SK-N-SH (cell line): ENCODE measurements around the gene FRY. TPM values are rescaled to one million over a fixed set of nuclear protein-coding genes. Genes with fewer than 3 reads are reported as not detected.

Source experiments
- CTCF ChIA-PET: fragments of 300-600, 350-600 bp; formaldehyde crosslinking; extraction: SDS; loops from one replicate; lab custom pipeline; 2021; lab: Yijun Ruan, JAX
- POLR2A ChIA-PET: fragments of 350-600 bp; sonication (Branson Sonifier 250); formaldehyde crosslinking; extraction: SDS; loops from one replicate; lab custom pipeline; 2020; ENCODE audit warnings: antibody characterized with exemption, inconsistent platforms; lab: Yijun Ruan, JAX
- DNase-seq: peaks from one replicate; pipeline ENCODE4 v3.0.0; 2012
- H2AFZ ChIP-seq: fragments of 200-600 bp; sonication (generic); 2 replicates; pipeline ENCODE4 v1.8.1; 2016; ENCODE audit warnings: antibody characterized with exemption, mild to moderate bottlenecking, low read depth
- H3F3A ChIP-seq: fragments of 200-600 bp; sonication (generic); replicated peaks from 2 replicates; pipeline ENCODE3; 2016; ENCODE audit warnings: antibody characterized with exemption, mild to moderate bottlenecking; ENCODE audit not compliant: insufficient read depth
- H3K27ac ChIP-seq, 2 experiments: fragments of 200-500 bp in 1 of 2; fragments of 200-600 bp in 1 of 2; sonication (Bioruptor generic) in 1 of 2; sonication (generic), shearing (Covaris generic) in 1 of 2; 2 replicates each; pipeline versions ENCODE4 v1.5.1 to v1.6.1; 2014 to 2016; ENCODE audit warnings: low read depth in 2 of 2, inconsistent platforms in 1 of 2, low read length in 1 of 2, mild to moderate bottlenecking in 1 of 2, mixed read lengths in 1 of 2
- H3K27me3 ChIP-seq: fragments of 200-600 bp; sonication (generic), shearing (Covaris generic); 2 replicates; pipeline ENCODE4 v1.6.1; 2016; ENCODE audit warnings: mixed run types; ENCODE audit not compliant: insufficient read depth
- H3K36me3 ChIP-seq, 2 experiments: fragments of 200-500 bp in 1 of 2; fragments of 200-600 bp in 1 of 2; sonication (Bioruptor generic) in 1 of 2; sonication (generic) in 1 of 2; replicated peaks in 1 of 2; 2 replicates each; pipeline versions ENCODE3 to v1.5.1; 2014 to 2016; ENCODE audit warnings: low read length in 1 of 2, mild to moderate bottlenecking in 1 of 2; ENCODE audit not compliant: insufficient read depth in 2 of 2, control insufficient read depth in 1 of 2
- H3K4me1 ChIP-seq, 2 experiments: fragments of 200-500 bp in 1 of 2; fragments of 200-600 bp in 1 of 2; sonication (Bioruptor generic) in 1 of 2; sonication (generic), shearing (Covaris generic) in 1 of 2; 2 replicates each; pipeline versions ENCODE4 v1.5.1 to v1.6.1; 2014 to 2016; ENCODE audit warnings: low read depth in 1 of 2, low read length in 1 of 2, mixed run types in 1 of 2; ENCODE audit not compliant: insufficient read depth in 2 of 2, control insufficient read depth in 1 of 2
- H3K4me2 ChIP-seq: fragments of 200-600 bp; sonication (generic), shearing (Covaris generic); 2 replicates; pipeline ENCODE4 v1.6.1; 2017; ENCODE audit warnings: mixed run types
- H3K4me3 ChIP-seq, 2 experiments: fragments of 200-500 bp in 1 of 2; fragments of 200-600 bp in 1 of 2; sonication (Bioruptor generic) in 1 of 2; sonication (generic), shearing (Covaris generic) in 1 of 2; 2 replicates each; pipeline versions ENCODE4 v1.5.1 to v1.8.1; 2014 to 2016; ENCODE audit warnings: low read depth in 2 of 2, inconsistent platforms in 1 of 2, low read length in 1 of 2, mild to moderate bottlenecking in 1 of 2, mixed read lengths in 1 of 2, moderate library complexity in 1 of 2
- H3K79me2 ChIP-seq: fragments of 200-600 bp; sonication (generic); 2 replicates; pipeline ENCODE4 v1.8.1; 2017; ENCODE audit warnings: mild to moderate bottlenecking; ENCODE audit not compliant: insufficient read depth
- H3K9ac ChIP-seq: fragments of 200-600 bp; sonication (generic); 2 replicates; pipeline ENCODE4 v1.6.1; 2017; ENCODE audit warnings: mixed run types
- H3K9me2 ChIP-seq: fragments of 200-600 bp; sonication (generic); 2 replicates; pipeline ENCODE4 v1.6.1; 2017; ENCODE audit warnings: mixed run types
- H3K9me3 ChIP-seq: fragments of 200-600 bp; sonication (generic); 2 replicates; pipeline ENCODE4 v1.6.1; 2017; ENCODE audit warnings: mixed run types, mild to moderate bottlenecking, moderate library complexity
- H4K20me1 ChIP-seq: fragments of 200-600 bp; sonication (generic); 2 replicates; pipeline ENCODE4 v1.6.1; 2017; ENCODE audit warnings: mild to moderate bottlenecking, mixed run types; ENCODE audit not compliant: insufficient read depth
- ELF1 ChIP-seq: IDR thresholded peaks from 2 replicates; pipeline ENCODE4 v1.4.0; 2012
- FOXJ3 ChIP-seq: sonication (generic); formaldehyde crosslinking; IDR thresholded peaks from 2 replicates; pipeline ENCODE4 v1.5.1; 2020; ENCODE audit warnings: mild to moderate bottlenecking, missing genetic modification reagents
- FOXM1 ChIP-seq: IDR thresholded peaks from 2 replicates; pipeline ENCODE4 v1.4.0; 2012; ENCODE audit warnings: low read depth, mild to moderate bottlenecking
- GABPA ChIP-seq: IDR thresholded peaks from 2 replicates; pipeline ENCODE4 v1.4.0; 2012; ENCODE audit warnings: low read depth, mild to moderate bottlenecking
- GATA2 ChIP-seq: sonication (generic); formaldehyde crosslinking; IDR thresholded peaks from 2 replicates; pipeline ENCODE4 v1.5.0; 2020; ENCODE audit warnings: mild to moderate bottlenecking, missing genetic modification reagents
- IRF3 ChIP-seq: fragments of 150-350 bp; IDR thresholded peaks from 2 replicates; pipeline ENCODE4 v1.6.1; 2016; ENCODE audit warnings: mild to moderate bottlenecking, low read depth, low read length
- JUND ChIP-seq: IDR thresholded peaks from 2 replicates; pipeline ENCODE4 v1.4.0; 2012
- MAX ChIP-seq: IDR thresholded peaks from 2 replicates; pipeline ENCODE4 v1.4.0; 2012; ENCODE audit warnings: low read depth
- MEF2A ChIP-seq: IDR thresholded peaks from 2 replicates; pipeline ENCODE4 v1.4.0; 2012; ENCODE audit warnings: low read depth, borderline replicate concordance
- MXI1 ChIP-seq: IDR thresholded peaks from 2 replicates; pipeline ENCODE4 v1.6.1; 2012; ENCODE audit warnings: mild to moderate bottlenecking, low read depth, low read length, improper control_type of control experiment
- NRF1 ChIP-seq: IDR thresholded peaks from 2 replicates; pipeline ENCODE4 v1.6.1; 2012; ENCODE audit warnings: low read depth, mild to moderate bottlenecking, low read length
- POLR2AphosphoS5 ChIP-seq: IDR thresholded peaks from 2 replicates; pipeline ENCODE4 v1.6.1; 2012; ENCODE audit warnings: low read depth, low read length
- RAD21 ChIP-seq: IDR thresholded peaks from 2 replicates; pipeline ENCODE4 v1.6.1; 2012; ENCODE audit warnings: mild to moderate bottlenecking, low read length
- RFX5 ChIP-seq: IDR thresholded peaks from 2 replicates; pipeline ENCODE4 v1.6.1; 2012; ENCODE audit warnings: mild to moderate bottlenecking, improper control_type of control experiment, low read length
- RXRA ChIP-seq: IDR thresholded peaks from 2 replicates; pipeline ENCODE4 v1.4.0; 2012; ENCODE audit warnings: low read depth, mild to moderate bottlenecking, borderline replicate concordance
- SIN3A ChIP-seq: IDR thresholded peaks from 2 replicates; pipeline ENCODE4 v1.6.1; 2012; ENCODE audit warnings: low read depth, mild to moderate bottlenecking, low read length, moderate library complexity, borderline replicate concordance
- SMC3 ChIP-seq: IDR thresholded peaks from 2 replicates; pipeline ENCODE4 v1.6.1; 2012; ENCODE audit warnings: low read depth, low read length, improper control_type of control experiment
- TCF12 ChIP-seq: IDR thresholded peaks from 2 replicates; pipeline ENCODE4 v1.4.0; 2012
- TEAD4 ChIP-seq: IDR thresholded peaks from 2 replicates; pipeline ENCODE4 v1.4.0; 2012; ENCODE audit warnings: mild to moderate bottlenecking, borderline replicate concordance; ENCODE audit not compliant: insufficient read depth
- USF1 ChIP-seq: IDR thresholded peaks from 2 replicates; pipeline ENCODE4 v1.4.0; 2012; ENCODE audit warnings: low read depth, borderline replicate concordance
- YY1 ChIP-seq: IDR thresholded peaks from 2 replicates; pipeline ENCODE4 v1.4.0; 2012; ENCODE audit warnings: low read depth, mild to moderate bottlenecking
- WGBS: methylation state at CpG from one replicate; pipeline ENCODE4 v1.1.6; 2017; ENCODE audit warnings: low lambda C conversion rate; 5-methylcytosine and 5-hydroxymethylcytosine counted together
- polyA plus RNA-seq, 3 experiments: library from polyadenylated mRNA; depleted of rRNA; stranded (reverse); fragments of >200 nt; gene quantifications; 2 replicates each; pipeline ENCODE4 v1.2.3, GENCODE V29; 2012
- TF ChIP-seq, protein P1 (sequence below): fragments of 200-600 bp; sonication (generic); IDR thresholded peaks from 2 replicates; pipeline ENCODE4 v1.6.1; 2017; ENCODE audit warnings: antibody characterized with exemption, mild to moderate bottlenecking, moderate library complexity

Gene FRY
- polyA plus RNA-seq, 1 of the 3 experiments (the other 2 are of a cell fraction) = 1.4 TPM

DNA sequence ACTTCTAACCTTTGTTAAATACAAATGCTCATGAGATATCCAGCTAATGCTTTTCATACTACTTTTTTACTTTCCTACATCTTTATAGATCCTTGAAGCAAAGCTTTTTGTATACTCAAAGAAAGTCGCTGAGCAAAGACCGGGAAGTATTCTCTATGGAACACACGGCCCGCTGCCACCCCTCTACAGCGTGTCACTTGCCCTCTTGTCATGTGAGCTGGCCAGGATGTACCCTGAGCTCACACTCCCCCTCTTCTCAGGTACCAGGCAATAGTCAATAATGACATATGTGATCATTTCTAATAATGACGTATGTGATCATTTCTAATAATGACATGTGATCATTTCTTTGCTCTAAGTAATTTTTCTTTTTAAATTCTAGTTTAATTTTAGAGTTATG, 170.7 kb downstream of the FRY start:
- Histone ChIP-seq H3K36me3 (no peaks in the 10 kb centered on the region), H3K27me3 (no peaks in the 10 kb centered on the region), H3F3A (no peaks in the 10 kb centered on the region), H3K4me3 (no peak overlapping the region), H4K20me1 (no peaks in the 10 kb centered on the region), H3K27ac (no peak overlapping the region), H3K79me2 (no peaks in the 10 kb centered on the region), H3K4me1 (peaks cover 0 to 15% of the 10 kb centered on the region in 2 experiments; a peak in 2 of 4 replicates), H3K4me2 (no peak overlapping the region), H3K9me3 (no peaks in the 10 kb centered on the region), H2AFZ (no peak overlapping the region), H3K9me2 (no peaks in the 10 kb centered on the region), H3K9ac (no peak overlapping the region)
- 88% methylated on average over 6 of the region's 6 CpGs for WGBS
- TF ChIP-seq RFX5 (no peak), RAD21 (no peak), GATA2 (no peak), POLR2AphosphoS5 (no peak), GABPA (no peak), MEF2A (no peak), FOXM1 (no peak), USF1 (no peak), FOXJ3 (no peak), IRF3 (no peak), JUND (no peak), YY1 (no peak), MXI1 (no peak), TCF12 (no peak), SMC3 (no peak), MAX (no peak), TEAD4 (no peak)
- ChIA-PET POLR2A (no interaction called here), CTCF (interaction anchor here (0.7 to 1.4 kb wide), 3 partner anchors 26 to 292 kb away, joined by 3 read pairs; no protein-coding TSS in a partner anchor)
- DNase-seq = no peak

- Histone ChIP-seq H3K27me3 (no peaks in the 10 kb centered on the region), H4K20me1 (no peaks in the 10 kb centered on the region), H3K4me3 (no peak overlapping the region), H3F3A (no peaks in the 10 kb centered on the region), H3K79me2 (no peaks in the 10 kb centered on the region), H3K27ac (no peak overlapping the region), H3K9ac (no peak overlapping the region), H3K36me3 (no peaks in the 10 kb centered on the region), H3K4me2 (no peak overlapping the region), H3K9me3 (no peaks in the 10 kb centered on the region), H2AFZ (no peak overlapping the region), H3K9me2 (no peaks in the 10 kb centered on the region), H3K4me1 (peaks cover 0 to 20% of the 10 kb centered on the region in 2 experiments; a peak in 2 of 4 replicates)
- TF ChIP-seq SIN3A (no peak), ELF1 (no peak), RXRA (no peak), SMC3 (no peak), YY1 (no peak), NRF1 (no peak)
- TF ChIP-seq, protein P1, sequence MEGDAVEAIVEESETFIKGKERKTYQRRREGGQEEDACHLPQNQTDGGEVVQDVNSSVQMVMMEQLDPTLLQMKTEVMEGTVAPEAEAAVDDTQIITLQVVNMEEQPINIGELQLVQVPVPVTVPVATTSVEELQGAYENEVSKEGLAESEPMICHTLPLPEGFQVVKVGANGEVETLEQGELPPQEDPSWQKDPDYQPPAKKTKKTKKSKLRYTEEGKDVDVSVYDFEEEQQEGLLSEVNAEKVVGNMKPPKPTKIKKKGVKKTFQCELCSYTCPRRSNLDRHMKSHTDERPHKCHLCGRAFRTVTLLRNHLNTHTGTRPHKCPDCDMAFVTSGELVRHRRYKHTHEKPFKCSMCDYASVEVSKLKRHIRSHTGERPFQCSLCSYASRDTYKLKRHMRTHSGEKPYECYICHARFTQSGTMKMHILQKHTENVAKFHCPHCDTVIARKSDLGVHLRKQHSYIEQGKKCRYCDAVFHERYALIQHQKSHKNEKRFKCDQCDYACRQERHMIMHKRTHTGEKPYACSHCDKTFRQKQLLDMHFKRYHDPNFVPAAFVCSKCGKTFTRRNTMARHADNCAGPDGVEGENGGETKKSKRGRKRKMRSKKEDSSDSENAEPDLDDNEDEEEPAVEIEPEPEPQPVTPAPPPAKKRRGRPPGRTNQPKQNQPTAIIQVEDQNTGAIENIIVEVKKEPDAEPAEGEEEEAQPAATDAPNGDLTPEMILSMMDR = no peak
- no peak for DNase-seq
- 85% methylated on average over 5 of the region's 5 CpGs for WGBS
- POLR2A ChIA-PET = no interaction called here
- CTCF ChIA-PET = interaction anchor here (1.4 to 1.5 kb wide), 2 partner anchors 25 to 38 kb away, joined by 3 read pairs; no protein-coding TSS in a partner anchor
Observed at GRCh38 chr13:32203221-32203620, 171.6 kb downstream of the FRY start.
